A673 (cell line): ENCODE data around the gene PSMB9.

Experiments used
- EZH2 ChIP-seq: fragments of 200-600 bp; sonication (generic); IDR thresholded peaks from 2 replicates; pipeline ENCODE4 v1.6.1; 2017; ENCODE audit warnings: borderline replicate concordance, low read depth, mild to moderate bottlenecking, mixed read lengths, antibody characterized with exemption, low read length; ENCODE audit not compliant: poor library complexity, severe bottlenecking
- TF ChIP-seq, protein P1 (sequence below): fragments of 300-800, 200-600 bp; sonication (generic); conservative IDR thresholded peaks from 2 replicates; pipeline ENCODE4 v1.5.1; 2017; ENCODE audit warnings: low read depth, mild to moderate bottlenecking, antibody characterized with exemption, low read length, moderate library complexity, mixed read lengths

DNA sequence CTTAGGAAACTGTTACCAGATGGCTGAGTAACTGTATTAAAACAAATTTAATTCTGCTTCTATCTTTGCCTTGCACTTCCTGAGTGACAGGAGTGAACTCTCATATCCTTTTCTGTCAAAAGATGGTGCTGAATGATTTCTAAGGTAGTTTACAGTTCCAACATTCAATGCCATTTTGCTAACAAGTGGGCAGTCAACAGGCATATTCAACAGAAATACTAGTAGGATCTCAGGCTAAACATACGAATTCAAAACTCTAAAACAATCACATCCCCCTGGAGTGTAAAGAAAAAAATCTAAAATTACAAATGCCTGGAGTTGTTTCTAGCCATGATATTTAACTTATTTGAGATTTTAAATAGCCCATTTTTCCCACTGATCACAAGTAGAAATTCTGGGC, 6.7 kb downstream of the PSMB9 start:
- TF ChIP-seq, protein P1, sequence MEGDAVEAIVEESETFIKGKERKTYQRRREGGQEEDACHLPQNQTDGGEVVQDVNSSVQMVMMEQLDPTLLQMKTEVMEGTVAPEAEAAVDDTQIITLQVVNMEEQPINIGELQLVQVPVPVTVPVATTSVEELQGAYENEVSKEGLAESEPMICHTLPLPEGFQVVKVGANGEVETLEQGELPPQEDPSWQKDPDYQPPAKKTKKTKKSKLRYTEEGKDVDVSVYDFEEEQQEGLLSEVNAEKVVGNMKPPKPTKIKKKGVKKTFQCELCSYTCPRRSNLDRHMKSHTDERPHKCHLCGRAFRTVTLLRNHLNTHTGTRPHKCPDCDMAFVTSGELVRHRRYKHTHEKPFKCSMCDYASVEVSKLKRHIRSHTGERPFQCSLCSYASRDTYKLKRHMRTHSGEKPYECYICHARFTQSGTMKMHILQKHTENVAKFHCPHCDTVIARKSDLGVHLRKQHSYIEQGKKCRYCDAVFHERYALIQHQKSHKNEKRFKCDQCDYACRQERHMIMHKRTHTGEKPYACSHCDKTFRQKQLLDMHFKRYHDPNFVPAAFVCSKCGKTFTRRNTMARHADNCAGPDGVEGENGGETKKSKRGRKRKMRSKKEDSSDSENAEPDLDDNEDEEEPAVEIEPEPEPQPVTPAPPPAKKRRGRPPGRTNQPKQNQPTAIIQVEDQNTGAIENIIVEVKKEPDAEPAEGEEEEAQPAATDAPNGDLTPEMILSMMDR, result no peak
- TF ChIP-seq EZH2, result no peak
